Astrocyte (in vitro differentiated cells and primary cell): Measurements from ENCODE around the gene DEPDC1B.

ENCODE experiments used
- CTCF ChIP-seq: IDR thresholded peaks from 2 replicates; pipeline ENCODE4 v1.5.1; 2011; ENCODE audit warnings: low read depth, mild to moderate bottlenecking, inconsistent platforms, low read length, moderate library complexity; ENCODE audit not compliant: insufficient read depth
- EZH2 ChIP-seq: IDR thresholded peaks from 2 replicates; pipeline ENCODE4 v1.6.1; 2012; ENCODE audit warnings: mild to moderate bottlenecking, low read length, inconsistent platforms; ENCODE audit not compliant: insufficient read depth

GRCh38 chr5:60651872-60652620 is 47.9 kb downstream of the DEPDC1B start:
- TF ChIP-seq CTCF (no peak), EZH2 (no peak)
